KMS-11 (cell line): ENCODE data around the gene LARP4B.

Experiments used
- H2AFZ ChIP-seq: fragments of 200-600 bp; sonication (generic); 2 replicates; pipeline ENCODE4 v1.6.1; 2016; ENCODE audit warnings: antibody characterized with exemption, mixed run types, low read depth
- H3K27ac ChIP-seq: fragments of 200-600 bp; sonication (generic); 2 replicates; pipeline ENCODE4 v1.6.1; 2016; ENCODE audit warnings: mild to moderate bottlenecking, mixed run types
- H3K27me3 ChIP-seq: fragments of 200-600 bp; sonication (generic); 2 replicates; pipeline ENCODE4 v1.6.1; 2017; ENCODE audit warnings: mild to moderate bottlenecking, low read depth, mixed run types, moderate library complexity; ENCODE audit not compliant: insufficient read depth
- H3K36me3 ChIP-seq: fragments of 200-600 bp; sonication (generic); 2 replicates; pipeline ENCODE4 v1.6.1; 2017; ENCODE audit warnings: mild to moderate bottlenecking, mixed run types; ENCODE audit not compliant: insufficient read depth
- H3K4me1 ChIP-seq: fragments of 200-600 bp; sonication (generic); 2 replicates; pipeline ENCODE4 v1.6.1; 2016; ENCODE audit warnings: mild to moderate bottlenecking, low read depth, mixed run types; ENCODE audit not compliant: poor library complexity, severe bottlenecking
- H3K4me2 ChIP-seq: fragments of 200-600 bp; sonication (generic); 2 replicates; pipeline ENCODE4 v1.7.0; 2016; ENCODE audit warnings: mild to moderate bottlenecking, mixed run types
- H3K4me3 ChIP-seq: fragments of 200-600 bp; sonication (generic); IDR thresholded peaks from 2 replicates; pipeline ENCODE4 v1.6.1; 2017; ENCODE audit warnings: low read depth, low read length, mixed read lengths; ENCODE audit not compliant: insufficient read depth
- H3K79me2 ChIP-seq: fragments of 200-600 bp; sonication (generic); 2 replicates; pipeline ENCODE4 v1.6.1; 2016; ENCODE audit warnings: low read depth, mixed run types; ENCODE audit not compliant: insufficient read depth
- H3K9ac ChIP-seq: fragments of 200-600 bp; sonication (generic); 2 replicates; pipeline ENCODE4 v1.6.1; 2016; ENCODE audit warnings: mild to moderate bottlenecking, mixed run types
- H4K20me1 ChIP-seq: fragments of 200-600 bp; sonication (generic); 2 replicates; pipeline ENCODE4 v1.6.1; 2016; ENCODE audit warnings: mild to moderate bottlenecking, mixed run types; ENCODE audit not compliant: insufficient read depth
- CTCF ChIP-seq: fragments of 200-600 bp; sonication (generic); conservative IDR thresholded peaks from 2 replicates; pipeline ENCODE4 v1.6.1; 2017; ENCODE audit warnings: low read depth, mild to moderate bottlenecking, antibody characterized with exemption, low read length, moderate library complexity, mixed read lengths

The LARP4B gene

GRCh38 chr10:834493-834892 lies 97.0 kb downstream of the LARP4B start:
- peaks cover 40% of the 10 kb centered on the region; the same call in 1 of the 2 replicates for H3K79me2 ChIP-seq

GRCh38 chr10:829241-829640 lies 102.3 kb downstream of the LARP4B start:
- Histone ChIP-seq H2AFZ (no peak overlapping the region), H3K27me3 (no peaks in the 10 kb centered on the region), H4K20me1 (no peaks in the 10 kb centered on the region), H3K79me2 (peaks cover 21% of the 10 kb centered on the region; the same call in 1 of the 2 replicates), H3K27ac (no peak overlapping the region), H3K4me1 (no peaks in the 10 kb centered on the region), H3K9ac (no peak overlapping the region), H3K36me3 (peaks cover 13% of the 10 kb centered on the region; the same call in 1 of the 2 replicates), H3K4me3 (no peak overlapping the region), H3K4me2 (no peak overlapping the region)
- no peak for TF ChIP-seq CTCF

More at GRCh38 chr10:834493-834892, 97.0 kb downstream of the LARP4B start:
- H3K4me2 ChIP-seq: no peak overlapping the region
- H3K4me3 ChIP-seq: no peak overlapping the region
- no peaks in the 10 kb centered on the region for H3K4me1 ChIP-seq
- H2AFZ ChIP-seq: no peak overlapping the region
- no peak for TF ChIP-seq CTCF
- H3K27me3 ChIP-seq: no peaks in the 10 kb centered on the region
- H3K27ac ChIP-seq: no peak overlapping the region
- no peak overlapping the region for H3K9ac ChIP-seq
- H4K20me1 ChIP-seq: no peaks in the 10 kb centered on the region; the same call in 1 of the 2 replicates
- H3K36me3 ChIP-seq: peaks cover 4% of the 10 kb centered on the region; the same call in 1 of the 2 replicates

DNA sequence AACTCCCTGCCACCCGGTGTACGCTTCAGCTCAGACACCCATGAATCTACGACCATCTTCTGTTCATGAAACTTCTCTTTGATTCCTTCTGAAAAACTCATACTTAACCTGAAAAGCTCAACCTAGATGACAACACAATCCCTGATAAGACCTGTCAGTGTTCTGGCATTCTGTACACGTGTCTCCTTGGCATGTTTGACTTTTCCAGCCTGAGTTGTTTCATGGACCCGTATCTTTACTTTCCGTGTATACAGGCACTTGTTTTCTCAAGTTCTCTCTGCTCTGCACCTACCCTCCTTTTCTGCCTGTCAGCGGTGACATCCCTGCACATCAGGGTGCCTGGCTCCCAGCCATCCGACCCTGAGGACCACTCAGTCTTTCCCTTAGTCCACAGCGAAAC lies 103.3 kb downstream of the LARP4B start:
- no peak overlapping the region for H3K27ac ChIP-seq
- H3K27me3 ChIP-seq: no peaks in the 10 kb centered on the region
- H4K20me1 ChIP-seq: no peaks in the 10 kb centered on the region
- H3K36me3 ChIP-seq: peaks cover 13% of the 10 kb centered on the region; the same call in 1 of the 2 replicates
- TF ChIP-seq CTCF: no peak
- no peak overlapping the region for H2AFZ ChIP-seq
- H3K4me1 ChIP-seq: no peaks in the 10 kb centered on the region
- H3K79me2 ChIP-seq: peaks cover 21% of the 10 kb centered on the region; the same call in 1 of the 2 replicates
- H3K9ac ChIP-seq: no peak overlapping the region
- H3K4me2 ChIP-seq: no peak overlapping the region
- no peak overlapping the region for H3K4me3 ChIP-seq

DNA sequence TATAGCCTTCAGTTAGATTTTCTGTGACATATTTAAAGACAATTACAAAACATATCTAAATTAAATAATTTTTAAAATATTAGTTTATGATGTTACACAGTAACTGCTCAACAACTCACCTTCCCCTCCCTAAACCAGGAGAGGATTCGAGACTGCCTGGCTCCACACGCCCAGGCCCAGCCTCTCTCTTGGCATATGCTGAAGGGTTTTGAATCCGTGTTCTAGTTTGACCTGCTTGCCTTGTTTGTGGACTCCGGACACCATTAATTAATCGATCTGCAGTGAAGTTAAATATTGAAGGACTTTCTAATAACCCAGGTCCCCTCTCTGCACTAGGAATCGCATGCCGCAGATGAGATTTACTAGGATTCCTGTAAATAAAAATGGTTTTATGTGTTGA lies 106.6 kb downstream of the LARP4B start:
- H3K9ac ChIP-seq: no peak overlapping the region
- H3K27me3 ChIP-seq: no peaks in the 10 kb centered on the region
- no peak overlapping the region for H3K4me2 ChIP-seq
- H4K20me1 ChIP-seq: no peaks in the 10 kb centered on the region
- no peak for TF ChIP-seq CTCF
- H3K4me1 ChIP-seq: no peaks in the 10 kb centered on the region
- peaks cover 16% of the 10 kb centered on the region; the same call in 1 of the 2 replicates for H3K36me3 ChIP-seq
- no peak overlapping the region for H3K27ac ChIP-seq
- no peaks in the 10 kb centered on the region; the same call in 1 of the 2 replicates for H3K79me2 ChIP-seq
- H2AFZ ChIP-seq: no peak overlapping the region
- no peak overlapping the region for H3K4me3 ChIP-seq
